ENCODE measurements around the gene OCEL1. TPM values are rescaled to one million over a fixed set of nuclear protein-coding genes. Genes with fewer than 3 reads are reported as not detected.

Gene OCEL1
- total and polyA plus RNA-seq, 10 of the 15 experiments (the other 5 are each of a cell fraction or from before 2014, with no cell fraction given), result 2.8 to 18.2 (median 7.4) TPM

- ATAC-seq, result no peak
- FAIRE-seq, result no peak
- H4K20me1 ChIP-seq (ENCODE audit: control insufficient read depth, insufficient read depth), result no peaks in the 10 kb centered on the region
- no peak for TF ChIP-seq JUND (IDR thresholded peaks at IDR 0.05; ENCODE audit: low read depth, low read length)
- no peak for TF ChIP-seq EED (IDR thresholded peaks at IDR 0.05; ENCODE audit: low read depth)
- TF ChIP-seq MTA2 (IDR thresholded peaks at IDR 0.05; ENCODE audit: low read depth), result no peak
- no peak for TF ChIP-seq POU2F2 (IDR thresholded peaks at IDR 0.05; ENCODE audit: borderline replicate concordance, low read depth, low read length)
- TF ChIP-seq EP300 (IDR thresholded peaks at IDR 0.05; ENCODE audit: borderline replicate concordance in 1 of 2, control insufficient read depth in 1 of 2, low read depth in 2 of 2, low read length in 2 of 2), result no peak
- TF ChIP-seq HDAC6 (IDR thresholded peaks at IDR 0.05; ENCODE audit: unreplicated experiment), result no peak
- TF ChIP-seq REST (IDR thresholded peaks at IDR 0.05; ENCODE audit: low read depth, low read length), result no peak
- TF ChIP-seq KLF5 (IDR thresholded peaks at IDR 0.05; ENCODE audit: partially characterized antibody), result no peak
- TF ChIP-seq HCFC1 (IDR thresholded peaks at IDR 0.05; ENCODE audit: low read length), result no peak
- no peak for TF ChIP-seq MAX (IDR thresholded peaks at IDR 0.05; ENCODE audit: low read depth, low read length)
- TF ChIP-seq ZNF384 (IDR thresholded peaks at IDR 0.05; ENCODE audit: borderline replicate concordance, low read depth, low read length), result no peak
- TF ChIP-seq ASH2L (IDR thresholded peaks at IDR 0.05; ENCODE audit: borderline replicate concordance, low read depth), result no peak
- TF ChIP-seq CBX5 (IDR thresholded peaks at IDR 0.05; ENCODE audit: low read depth), result no peak
- TF ChIP-seq CBFB (IDR thresholded peaks at IDR 0.05; ENCODE audit: low read depth), result no peak
- TF ChIP-seq POLR2AphosphoS5 (IDR thresholded peaks at IDR 0.05; ENCODE audit: low read length), result no peak
- TF ChIP-seq ETV6 (conservative IDR thresholded peaks at IDR 0.05 in 1 of 2, IDR thresholded peaks at IDR 0.05 in 1 of 2; ENCODE audit: borderline replicate concordance in 1 of 2, low read depth in 1 of 2), result no peak
- TF ChIP-seq STAT1 (conservative IDR thresholded peaks at IDR 0.05), result no peak
- TF ChIP-seq NFIC (IDR thresholded peaks at IDR 0.05; ENCODE audit: low read depth, low read length), result no peak
- H3K4me1 ChIP-seq (ENCODE audit: control insufficient read depth, insufficient read depth, low read length), result peaks cover 12% of the 10 kb centered on the region
- H3K36me3 ChIP-seq (ENCODE audit: control insufficient read depth in 2 of 2, insufficient read depth in 2 of 2, low read length in 1 of 2), result peaks cover 0 to 2% of the 10 kb centered on the region in 2 experiments; a peak in 1 of 4 replicates
- H3K27me3 ChIP-seq (replicated peaks in 1 of 2; ENCODE audit: control insufficient read depth in 2 of 2, insufficient read depth in 2 of 2, low read length in 1 of 2), result no peaks in the 10 kb centered on the region
- ChIA-PET RAD21 (ENCODE audit: unreplicated experiment) (interaction anchor here (1.2 to 1.8 kb wide), 9 partner anchors 11 to 200 kb away, joined by 3 to 22 read pairs (median 5); partner anchors contain the start of gene ANKLE1), SMC1A (ENCODE audit: uncharacterized antibody, unreplicated experiment) (interaction anchor here (0.6 to 5.0 kb wide), 8 partner anchors 16 to 346 kb away, joined by 3 to 43 read pairs (median 6); partner anchors contain the start of genes ANKLE1 and USE1), CTCF (interaction anchor here (0.5 to 10.5 kb wide), 7 partner anchors 8 to 191 kb away, joined by 3 to 120 read pairs (median 4); partner anchors contain the start of genes ANKLE1, DDA1, HAUS8 and MYO9B), POLR2A (interaction anchor here (0.7 to 1.1 kb wide), 5 partner anchors 10 to 189 kb away, joined by 3 to 4 read pairs (median 3); no protein-coding TSS in a partner anchor)
- no peaks in the 10 kb centered on the region for H3K9me3 ChIP-seq (replicated peaks; ENCODE audit: control insufficient read depth, insufficient read depth, low read length)
- H3K79me2 ChIP-seq (ENCODE audit: control insufficient read depth, insufficient read depth, low read length), result peaks cover 13% of the 10 kb centered on the region
- H3K27ac ChIP-seq (ENCODE audit: control insufficient read depth, insufficient read depth), result peak overlapping the region; percentile 81
- peak overlapping the region; percentile 66 for H3K9ac ChIP-seq (ENCODE audit: control insufficient read depth, insufficient read depth, low read length)
- H3K4me2 ChIP-seq (ENCODE audit: control insufficient read depth, insufficient read depth), result no peak overlapping the region
- intact Hi-C loops (cut with micrococcal nuclease; ENCODE audit: unreplicated experiment), result loop anchor here (2.0 to 10.0 kb wide), 2 partner anchors 17 to 491 kb away; no protein-coding TSS in a partner anchor
- BruUV-seq (replicated peaks), result no TSS peak
- no peak for DNase-seq (ENCODE audit: low read depth, low spot score)
- no peak overlapping the region for H3K4me3 ChIP-seq
- 17% methylated on average over 7 of the region's 7 CpGs for WGBS (ENCODE audit: insufficient coverage, insufficient replicate concordance, low lambda C conversion rate, missing lambda C conversion rate)
- no peak overlapping the region; the same call in 1 of the 2 replicates for H2AFZ ChIP-seq (ENCODE audit: control insufficient read depth, low read depth, low read length)
- in situ Hi-C loops (cut with MboI), result no loop called here
Measured at GRCh38 chr19:17266026-17266425, 40.0 kb downstream of the OCEL1 start.
